Activated naive CD4-positive, alpha-beta T cell treated with Interleukin-2 at 50 U/mL for 16 hours (primary cell): Measurements from ENCODE around the gene CD247.

Experiments used
- DNase-seq: peaks from one replicate; pipeline ENCODE4 v3.0.0-alpha.2; 2020

Gene CD247

GRCh38 chr1:167541610-167542009, 23.3 kb upstream of the CD247 start:
- DNase-seq = no peak

GRCh38 chr1:167541003-167541402, 22.7 kb upstream of the CD247 start:
- DNase-seq = no peak

- no peak for DNase-seq
Measured at GRCh38 chr1:167538657-167539056, 20.3 kb upstream of the CD247 start.

GRCh38 chr1:167533851-167534300, 15.5 kb upstream of the CD247 start:
- DNase-seq = peak; percentile 69

GRCh38 chr1:167532964-167533824, 14.9 kb upstream of the CD247 start:
- no peak for DNase-seq

- DNase-seq = no peak
Measured at GRCh38 chr1:167532375-167532774, 14.0 kb upstream of the CD247 start.

GRCh38 chr1:167529829-167530474, 11.6 kb upstream of the CD247 start:
- DNase-seq = no peak

- DNase-seq = no peak
Measured at GRCh38 chr1:167528057-167528728, 9.9 kb upstream of the CD247 start.

- DNase-seq = no peak
Measured at GRCh38 chr1:167526667-167527383, 8.5 kb upstream of the CD247 start.

GRCh38 chr1:167524651-167525050, 6.3 kb upstream of the CD247 start:
- no peak for DNase-seq

- DNase-seq = no peak
Measured at GRCh38 chr1:167522246-167522645, 3.9 kb upstream of the CD247 start.

- DNase-seq = no peak
Measured at GRCh38 chr1:167520711-167521206, 2.4 kb upstream of the CD247 start.

- DNase-seq = peak; percentile 93
Measured at GRCh38 chr1:167517535-167518330, 596 bp downstream of the CD247 start.

- peak; percentile 41 for DNase-seq
Measured at GRCh38 chr1:167516404-167517388, 1.6 kb downstream of the CD247 start.

GRCh38 chr1:167515893-167516321, 2.4 kb downstream of the CD247 start:
- no peak for DNase-seq

- no peak for DNase-seq
Measured at GRCh38 chr1:167515461-167515860, 2.9 kb downstream of the CD247 start.

- DNase-seq = no peak
Measured at GRCh38 chr1:167514288-167514687, 4.0 kb downstream of the CD247 start.

- no peak for DNase-seq
Measured at GRCh38 chr1:167512046-167512654, 6.2 kb downstream of the CD247 start.

GRCh38 chr1:167511374-167511986, 6.8 kb downstream of the CD247 start:
- no peak for DNase-seq

- no peak for DNase-seq
Measured at GRCh38 chr1:167510881-167511280, 7.4 kb downstream of the CD247 start.
